ENCODE measurements around the gene PTPRM.

DNA sequence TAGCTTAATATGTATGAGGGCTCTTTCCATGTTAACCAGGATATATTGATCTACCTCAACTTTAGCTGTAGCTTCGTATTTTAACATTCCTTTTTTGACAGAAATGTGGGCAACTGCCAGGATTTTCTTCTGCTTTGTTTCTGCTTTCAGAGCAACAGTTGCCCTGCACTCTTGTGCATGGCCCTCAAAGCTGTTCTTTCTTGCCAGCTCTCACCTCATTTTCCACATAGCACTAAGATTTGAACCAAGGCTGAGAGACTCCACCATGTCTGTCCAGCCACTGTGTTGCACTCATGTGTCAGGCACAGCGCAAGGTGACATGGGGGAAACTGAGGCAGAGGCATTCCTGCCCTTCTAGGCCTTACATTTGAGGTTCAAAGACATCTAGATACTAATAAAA lies 619.3 kb downstream of the PTPRM start:
- TF ChIP-seq, protein P1, sequence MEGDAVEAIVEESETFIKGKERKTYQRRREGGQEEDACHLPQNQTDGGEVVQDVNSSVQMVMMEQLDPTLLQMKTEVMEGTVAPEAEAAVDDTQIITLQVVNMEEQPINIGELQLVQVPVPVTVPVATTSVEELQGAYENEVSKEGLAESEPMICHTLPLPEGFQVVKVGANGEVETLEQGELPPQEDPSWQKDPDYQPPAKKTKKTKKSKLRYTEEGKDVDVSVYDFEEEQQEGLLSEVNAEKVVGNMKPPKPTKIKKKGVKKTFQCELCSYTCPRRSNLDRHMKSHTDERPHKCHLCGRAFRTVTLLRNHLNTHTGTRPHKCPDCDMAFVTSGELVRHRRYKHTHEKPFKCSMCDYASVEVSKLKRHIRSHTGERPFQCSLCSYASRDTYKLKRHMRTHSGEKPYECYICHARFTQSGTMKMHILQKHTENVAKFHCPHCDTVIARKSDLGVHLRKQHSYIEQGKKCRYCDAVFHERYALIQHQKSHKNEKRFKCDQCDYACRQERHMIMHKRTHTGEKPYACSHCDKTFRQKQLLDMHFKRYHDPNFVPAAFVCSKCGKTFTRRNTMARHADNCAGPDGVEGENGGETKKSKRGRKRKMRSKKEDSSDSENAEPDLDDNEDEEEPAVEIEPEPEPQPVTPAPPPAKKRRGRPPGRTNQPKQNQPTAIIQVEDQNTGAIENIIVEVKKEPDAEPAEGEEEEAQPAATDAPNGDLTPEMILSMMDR (conservative IDR thresholded peaks at IDR 0.05; ENCODE audit: low read depth, low read length) = no peak
- no peak for TF ChIP-seq EZH2 (IDR thresholded peaks at IDR 0.05; ENCODE audit: borderline replicate concordance, low read depth, low read length, poor library complexity, severe bottlenecking)
